ENCODE results near the gene MAPK1.
"Not testable (repeated sequence)": the region's sequence is repeated elsewhere in the genome, so short reads cannot be mapped to it uniquely, and the experiment has no call there.

Gene MAPK1

DNA sequence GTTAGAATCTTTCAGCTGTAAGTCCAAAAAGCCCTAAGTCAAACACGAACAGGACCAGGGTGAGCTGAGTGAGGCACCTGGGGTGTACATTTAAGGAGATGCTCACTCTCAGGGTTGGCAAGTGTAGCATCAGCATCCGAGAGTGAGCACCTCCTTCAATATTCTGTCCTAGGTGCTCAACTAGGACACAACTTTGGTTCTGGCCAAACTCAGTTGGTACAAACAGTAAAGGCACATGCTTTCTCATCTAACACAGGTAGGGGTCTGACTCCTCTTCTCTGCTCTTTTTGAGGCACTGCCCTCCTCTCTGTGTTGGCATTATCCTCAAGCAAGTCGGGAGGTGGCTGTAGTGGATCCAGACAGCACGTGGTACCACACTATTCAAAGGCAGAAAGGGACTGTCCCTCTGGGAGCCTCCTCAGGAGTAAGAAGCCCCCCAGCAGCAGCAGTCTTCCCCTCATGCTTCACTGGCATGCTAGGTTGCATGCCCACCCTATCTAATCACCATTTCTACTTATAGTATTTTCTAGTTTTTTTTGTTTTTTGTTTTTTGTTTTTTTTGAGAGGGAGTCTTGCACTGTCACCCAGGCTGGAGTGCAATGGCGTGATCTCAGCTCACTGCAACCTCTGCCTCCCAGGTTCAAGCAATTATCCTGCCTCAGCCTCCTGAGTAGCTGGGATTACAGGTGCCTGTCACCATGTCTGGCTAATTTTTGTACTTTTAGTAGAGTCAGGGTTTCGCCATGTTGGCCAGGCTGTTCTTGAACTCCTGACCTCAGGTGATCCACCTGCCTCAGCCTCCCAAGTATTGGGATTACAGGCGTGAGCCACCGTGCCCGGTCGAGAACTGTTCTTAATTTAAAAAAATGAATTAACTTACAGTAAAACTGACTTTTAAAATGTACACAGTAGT lies 14.7 kb upstream of the MAPK1 start:
- no peak for DNase-seq

GRCh38 chr22:21876486-21877176 lies 9.2 kb upstream of the MAPK1 start:
- DNase-seq: no peak

DNA sequence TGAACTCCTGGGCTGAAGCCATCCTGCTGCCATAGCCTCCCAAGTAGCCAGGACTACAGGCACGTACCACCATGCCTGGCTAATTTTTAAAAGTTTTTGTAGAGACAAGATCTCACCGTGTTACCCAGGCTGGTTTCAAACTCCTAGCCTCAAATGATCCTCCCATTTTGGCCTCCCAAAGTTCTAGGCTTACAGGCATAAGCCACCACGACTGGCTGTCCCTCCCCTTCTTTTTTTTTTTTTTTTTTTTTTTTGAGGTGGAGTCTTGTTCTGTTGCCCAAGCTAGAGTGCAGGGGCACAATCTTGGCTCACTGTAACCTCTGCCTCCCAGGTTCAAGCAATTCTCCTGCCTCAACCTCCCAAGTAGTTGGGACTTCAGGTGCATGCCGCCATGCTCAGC lies 7.5 kb upstream of the MAPK1 start:
- DNase-seq: not testable (repeated sequence)

DNA sequence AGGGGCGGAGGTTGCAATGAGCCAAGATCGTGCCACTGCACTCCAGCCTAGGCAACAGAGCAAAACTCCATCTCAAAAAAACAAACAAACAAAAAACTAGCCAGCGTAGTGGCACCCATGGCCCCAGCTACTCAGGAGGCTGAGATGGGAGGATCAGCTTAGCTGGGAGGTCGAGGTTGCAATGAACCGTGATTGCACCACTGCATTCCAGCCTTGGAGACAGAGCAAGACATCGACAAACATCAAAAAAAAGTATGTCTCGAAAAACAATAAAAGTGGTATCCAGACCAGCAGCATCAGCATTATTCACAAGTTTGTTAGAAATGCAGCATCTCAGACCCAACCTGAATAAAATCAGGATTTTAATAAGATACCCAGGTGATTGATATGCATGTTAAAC lies 6.2 kb upstream of the MAPK1 start:
- no peak for DNase-seq

GRCh38 chr22:21872741-21873140 lies 5.3 kb upstream of the MAPK1 start:
- not testable (repeated sequence) for DNase-seq

DNA sequence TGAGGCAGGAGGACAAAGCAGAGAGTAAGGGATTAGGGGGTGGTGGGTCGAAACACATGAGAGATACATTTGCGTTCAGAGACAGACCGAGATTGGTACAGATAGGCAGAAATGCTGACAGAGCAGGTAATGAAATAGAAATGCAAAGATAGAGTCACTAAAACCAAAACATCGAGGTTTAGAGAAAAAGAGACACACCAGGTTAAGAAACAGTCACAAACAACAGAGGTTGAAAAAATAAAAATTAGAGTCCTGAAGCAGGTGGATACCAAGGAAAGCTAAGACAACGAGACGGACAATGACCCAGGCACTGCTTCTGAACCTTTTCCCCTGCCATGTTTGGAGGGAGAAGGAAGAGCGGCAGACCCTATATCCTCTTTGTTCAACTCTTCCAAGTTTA lies 1.2 kb upstream of the MAPK1 start:
- DNase-seq: no peak

DNA sequence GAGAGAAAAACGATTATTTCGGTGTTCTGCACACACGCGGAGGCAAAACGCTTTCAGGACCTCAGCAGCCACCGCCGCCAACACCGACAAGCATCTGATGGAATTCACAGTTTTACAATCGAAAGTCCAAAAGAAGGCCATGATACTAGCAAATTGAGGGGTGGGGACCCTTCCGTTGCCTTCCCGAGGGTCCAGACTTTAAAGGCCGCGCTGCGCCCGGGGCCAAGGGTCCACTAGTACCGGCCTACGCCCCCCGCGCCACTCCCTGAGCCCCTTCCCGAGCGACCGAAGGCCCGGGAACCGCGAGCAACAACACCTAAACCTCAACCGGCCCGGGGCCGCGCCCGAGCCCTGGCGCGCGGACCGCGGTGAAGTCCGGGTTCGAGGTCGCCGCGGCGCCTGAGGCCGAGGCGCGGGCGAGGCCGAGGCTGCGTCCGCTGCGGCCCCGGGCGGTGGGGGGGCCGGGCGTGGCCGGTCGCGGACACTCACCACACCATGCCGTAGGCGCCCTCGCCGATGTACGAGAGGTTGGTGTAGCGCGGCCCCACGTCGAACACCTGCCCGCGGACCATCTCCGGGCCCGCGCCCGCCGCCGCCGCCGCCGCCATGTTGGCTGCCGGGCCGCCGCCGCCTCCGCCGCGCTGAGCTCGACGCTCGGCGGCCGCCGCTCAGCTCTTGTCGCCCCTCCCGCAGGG lies 465 bp downstream of the MAPK1 start:
- DNase-seq: peak; percentile 7

DNA sequence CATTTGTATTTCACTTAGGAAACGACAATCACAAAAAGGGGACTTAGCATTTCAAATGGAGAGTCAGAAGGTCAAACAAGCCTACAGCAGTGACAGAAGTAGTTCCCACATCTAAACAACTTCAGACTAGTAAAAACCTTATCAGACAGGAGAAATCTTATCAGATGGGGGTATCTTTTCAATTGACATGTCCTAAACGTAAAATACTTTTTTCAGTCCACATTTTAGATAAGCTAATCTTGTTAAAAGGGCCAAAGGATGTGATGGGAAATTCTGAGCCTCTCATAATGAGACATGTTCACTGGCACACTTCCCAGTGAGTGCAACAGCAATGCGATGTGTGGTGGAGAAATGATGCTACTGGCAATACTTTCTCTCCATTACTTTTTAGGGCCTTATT lies 2.4 kb downstream of the MAPK1 start:
- DNase-seq: peak; percentile 4

DNA sequence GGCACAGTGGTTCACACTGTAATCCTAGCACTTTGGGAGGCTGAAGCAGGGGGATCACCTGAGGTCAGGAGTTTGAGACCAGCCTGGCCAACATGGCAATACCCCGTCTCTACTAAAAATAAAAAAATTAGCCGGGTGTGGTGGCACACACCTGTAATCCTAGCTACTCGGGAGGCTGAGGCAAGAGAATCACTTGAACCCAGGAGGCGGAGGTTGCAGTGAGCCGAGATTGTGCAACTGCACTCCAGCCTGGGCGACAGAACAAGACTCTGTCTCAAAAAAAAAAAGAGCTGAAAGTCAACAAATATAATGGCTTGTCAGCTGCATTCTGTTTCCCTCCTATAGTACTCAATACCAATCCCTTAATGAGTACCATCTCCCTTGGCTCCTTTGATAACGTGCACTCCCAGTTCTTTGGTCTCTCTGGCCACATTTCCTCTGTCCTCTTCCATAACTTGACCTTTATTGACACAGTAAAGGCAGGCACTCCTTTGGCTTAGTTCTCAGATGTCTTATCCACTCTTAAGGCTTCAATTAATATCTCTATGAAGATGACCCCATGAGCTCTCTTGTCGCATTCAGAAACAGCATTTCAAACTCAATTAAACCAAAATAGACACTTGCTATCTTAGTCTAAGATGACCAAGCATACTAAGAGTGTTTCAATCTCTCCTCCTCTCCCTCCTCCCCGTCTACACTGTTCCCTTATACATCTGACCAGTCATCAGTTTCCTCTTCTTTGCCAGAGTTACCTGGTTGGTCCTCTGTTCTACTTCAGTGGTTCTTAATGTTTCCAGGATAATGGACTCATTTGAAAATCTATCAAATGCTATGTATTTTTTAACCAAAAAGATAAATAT lies 4.8 kb downstream of the MAPK1 start:
- no peak for DNase-seq

DNA sequence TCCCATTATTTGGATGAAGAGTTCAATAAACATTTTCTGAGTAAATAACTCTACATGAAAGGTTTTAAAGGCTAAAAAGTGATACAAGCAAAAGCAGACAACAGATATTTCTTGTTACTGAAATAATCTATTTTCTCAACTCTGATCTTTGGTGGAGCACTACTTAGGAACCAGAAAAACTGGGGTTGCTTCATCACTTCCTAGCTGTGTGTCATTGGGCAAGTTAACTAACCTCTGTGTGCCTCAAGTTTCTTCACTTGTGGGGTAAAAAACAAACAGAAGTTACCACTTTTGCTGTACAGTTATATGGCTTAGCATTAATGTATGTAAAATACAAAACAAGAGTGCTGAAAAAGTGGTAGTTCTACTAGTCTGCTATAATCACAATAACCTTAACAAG lies 5.6 kb downstream of the MAPK1 start:
- no peak for DNase-seq

- DNase-seq: no peak
These were observed 6.1 kb downstream of the MAPK1 start for GRCh38 chr22:21861264-21861848.

DNA sequence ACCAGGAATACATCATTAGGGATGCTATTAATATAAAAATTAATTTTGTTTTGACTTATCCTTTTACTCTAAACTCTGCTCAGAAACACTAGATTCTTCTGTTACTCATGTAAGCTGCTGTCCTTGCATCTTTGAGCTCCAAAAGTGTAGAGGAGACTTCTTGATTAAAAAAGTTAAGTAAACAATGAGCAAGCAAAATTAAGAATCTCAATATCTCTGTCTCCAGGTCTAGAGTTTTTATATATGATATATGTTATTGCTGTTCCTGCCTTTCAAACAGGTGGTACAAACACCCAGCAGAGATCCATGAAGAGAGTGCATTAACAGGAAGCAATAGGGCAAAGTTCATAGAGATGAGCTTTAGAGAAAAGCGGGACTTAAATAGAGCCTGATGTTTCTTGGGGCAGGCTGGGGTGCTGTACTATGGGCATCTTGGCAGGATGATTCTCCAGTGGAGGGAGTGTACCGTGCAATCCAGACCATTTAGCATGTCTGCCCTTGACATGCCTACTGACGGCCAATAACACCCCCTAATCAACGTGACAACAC lies 6.9 kb downstream of the MAPK1 start:
- no peak for DNase-seq

GRCh38 chr22:21858025-21858764 lies 9.2 kb downstream of the MAPK1 start:
- no peak for DNase-seq

GRCh38 chr22:21857481-21857914 lies 9.9 kb downstream of the MAPK1 start:
- no peak for DNase-seq

DNA sequence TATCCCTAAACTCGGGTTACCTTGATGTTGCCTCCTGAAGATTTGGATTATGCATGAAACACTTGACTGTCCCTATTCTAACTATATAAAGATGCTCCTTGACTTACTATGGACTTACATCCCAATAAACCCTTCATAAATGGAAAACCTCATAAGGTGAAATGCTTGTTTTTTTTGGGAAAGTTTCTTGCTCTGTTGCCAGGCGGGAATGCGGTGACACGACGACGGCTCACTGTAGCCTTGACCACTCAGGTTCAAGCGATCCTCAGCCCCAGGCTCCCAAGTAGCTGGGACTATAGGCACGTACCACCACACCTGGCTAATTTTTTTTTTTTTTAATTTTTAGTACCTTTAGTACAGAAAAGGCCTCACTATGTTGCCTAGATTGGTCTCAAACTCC lies 10.6 kb downstream of the MAPK1 start:
- no peak for DNase-seq

DNA sequence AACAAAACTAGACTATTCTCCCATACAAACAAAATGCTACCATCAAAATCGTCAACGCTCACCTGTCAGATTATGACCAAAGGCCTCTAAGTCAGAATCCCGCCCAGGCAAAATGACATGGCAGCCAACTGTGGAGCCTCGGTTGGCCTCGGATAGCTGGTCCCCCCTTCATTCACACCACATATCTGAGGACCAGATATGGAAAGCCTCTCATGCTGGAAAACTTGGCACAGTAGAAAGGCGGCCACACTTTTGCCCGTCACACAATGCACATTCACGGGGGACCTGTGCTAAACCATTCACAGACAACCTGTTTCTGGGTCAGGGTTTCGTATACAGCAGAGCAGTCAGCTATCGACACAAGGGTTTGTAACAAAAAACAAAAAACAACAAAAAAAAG lies 11.2 kb downstream of the MAPK1 start:
- no peak for DNase-seq

DNA sequence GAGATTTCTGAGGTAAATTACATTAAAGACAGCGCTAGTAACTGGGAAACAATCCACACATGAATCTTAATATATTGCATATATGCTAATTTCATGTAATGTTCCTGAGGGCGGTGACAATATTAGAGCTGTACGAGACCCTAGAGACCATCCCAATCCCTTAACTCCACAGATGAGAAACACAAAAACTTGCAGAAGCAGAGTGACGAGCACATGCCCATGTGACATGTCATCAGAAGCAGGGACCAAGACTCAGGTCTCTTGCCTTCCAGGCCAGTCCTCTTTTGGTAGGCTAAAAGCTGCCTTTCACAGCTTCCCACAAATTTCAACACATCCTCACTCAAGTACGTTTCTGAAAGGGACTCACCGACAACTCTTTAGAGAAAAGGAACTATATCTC lies 11.8 kb downstream of the MAPK1 start:
- DNase-seq: no peak

- no peak for DNase-seq
These were observed 16.8 kb downstream of the MAPK1 start for GRCh38 chr22:21850660-21851059.

- DNase-seq: no peak
These were observed 18.0 kb downstream of the MAPK1 start for GRCh38 chr22:21849489-21849888.

GRCh38 chr22:21848057-21848456 lies 19.4 kb downstream of the MAPK1 start:
- DNase-seq: not testable (repeated sequence)
